HepG2 (cell line): Measurements from ENCODE around the gene INSR. TPM values are rescaled to one million over a fixed set of nuclear protein-coding genes. Genes with fewer than 3 reads are reported as not detected.
A peak's percentile ranks its signal among the peaks of the same experiment; 100 is the strongest.

Experiments used
- ARID2 ChIP-seq: sonication (generic); formaldehyde crosslinking; IDR thresholded peaks from 2 replicates; pipeline ENCODE4 v1.8.1; 2022; ENCODE audit warnings: mild to moderate bottlenecking, missing genetic modification reagents, borderline replicate concordance
- ARNT2 ChIP-seq: sonication (generic); formaldehyde crosslinking; IDR thresholded peaks from 2 replicates; pipeline ENCODE4 v1.8.0; 2022; ENCODE audit warnings: mild to moderate bottlenecking, low read depth, missing genetic modification reagents, moderate library complexity
- ATF3 ChIP-seq: sonication (generic); formaldehyde crosslinking; IDR thresholded peaks from 2 replicates; pipeline ENCODE4 v1.4.0; 2020; ENCODE audit warnings: missing genetic modification reagents
- ATF5 ChIP-seq: sonication (generic); formaldehyde crosslinking; IDR thresholded peaks from 2 replicates; pipeline ENCODE4 v1.4.0; 2020; ENCODE audit warnings: mild to moderate bottlenecking, low read depth, missing genetic modification reagents
- BORCS8-MEF2B ChIP-seq: sonication (generic); formaldehyde crosslinking; IDR thresholded peaks from 2 replicates; pipeline ENCODE4 v1.8.0; 2022; ENCODE audit warnings: mild to moderate bottlenecking, missing genetic modification reagents
- CCAR2 ChIP-seq: fragments of 200-400 bp; formaldehyde crosslinking; optimal IDR thresholded peaks from 2 replicates; pipeline ENCODE3; 2018; ENCODE audit warnings: low read depth, mild to moderate bottlenecking, low read length, moderate library complexity
- DNMT1 ChIP-seq: sonication (generic); formaldehyde crosslinking; IDR thresholded peaks from 2 replicates; pipeline ENCODE4 v1.5.1; 2020; ENCODE audit warnings: mild to moderate bottlenecking, missing genetic modification reagents
- KDM5A ChIP-seq: fragments of 200-600 bp; sonication (generic); IDR thresholded peaks from 2 replicates; pipeline ENCODE4 v1.7.0; 2018; ENCODE audit warnings: antibody characterized with exemption, mild to moderate bottlenecking, low read length, borderline replicate concordance
- MBD4 ChIP-seq: IDR thresholded peaks from 2 replicates; pipeline ENCODE4 v1.6.1; 2012; ENCODE audit warnings: low read length, inconsistent platforms, borderline replicate concordance
- NFIB ChIP-seq: sonication (generic); formaldehyde crosslinking; IDR thresholded peaks from 2 replicates; pipeline ENCODE4 v1.9.0; 2021; ENCODE audit warnings: missing genetic modification reagents, mild to moderate bottlenecking, borderline replicate concordance
- NPAS2 ChIP-seq: sonication (generic); formaldehyde crosslinking; IDR thresholded peaks from 2 replicates; pipeline ENCODE4 v1.8.0; 2022; ENCODE audit warnings: mild to moderate bottlenecking, missing genetic modification reagents, borderline replicate concordance
- POLR2AphosphoS2 ChIP-seq: IDR thresholded peaks from 2 replicates; pipeline ENCODE4 v1.6.1; 2011; ENCODE audit warnings: low read depth, low read length, improper control_type of control experiment
- RARG ChIP-seq: sonication (generic); formaldehyde crosslinking; IDR thresholded peaks from 2 replicates; pipeline ENCODE4 v1.4.0; 2020; ENCODE audit warnings: low read depth, mild to moderate bottlenecking, missing genetic modification reagents
- SCMH1 ChIP-seq: sonication (generic); formaldehyde crosslinking; IDR thresholded peaks from 2 replicates; pipeline ENCODE4 v1.9.0; 2021; ENCODE audit warnings: missing genetic modification reagents, mild to moderate bottlenecking, borderline replicate concordance
- SETDB1 ChIP-seq: sonication (generic); formaldehyde crosslinking; IDR thresholded peaks from 2 replicates; pipeline ENCODE4 v1.5.1; 2020; ENCODE audit warnings: missing genetic modification reagents, mild to moderate bottlenecking, borderline replicate concordance
- THYN1 ChIP-seq: sonication (generic); formaldehyde crosslinking; IDR thresholded peaks from 2 replicates; pipeline ENCODE4 v1.8.1; 2023; ENCODE audit warnings: low read depth, mild to moderate bottlenecking, moderate library complexity, missing genetic modification reagents, borderline replicate concordance
- ZBTB43 ChIP-seq: sonication (generic); formaldehyde crosslinking; conservative IDR thresholded peaks from 2 replicates; pipeline ENCODE4 v1.4.0; 2020; ENCODE audit warnings: missing genetic modification reagents
- ZNF224 ChIP-seq: sonication (generic); formaldehyde crosslinking; IDR thresholded peaks from 2 replicates; pipeline ENCODE4 v1.5.0; 2020; ENCODE audit warnings: mild to moderate bottlenecking, missing genetic modification reagents
- ZNF263 ChIP-seq: sonication (generic); formaldehyde crosslinking; IDR thresholded peaks from 2 replicates; pipeline ENCODE4 v1.4.0; 2020; ENCODE audit warnings: missing genetic modification reagents
- ZNF33A ChIP-seq: sonication (generic); formaldehyde crosslinking; IDR thresholded peaks from 2 replicates; pipeline ENCODE4 v1.5.1; 2020; ENCODE audit warnings: missing genetic modification reagents, mild to moderate bottlenecking, moderate library complexity, borderline replicate concordance
- ZNF569 ChIP-seq: sonication (generic); formaldehyde crosslinking; IDR thresholded peaks from 2 replicates; pipeline ENCODE4 v1.5.0; 2020; ENCODE audit warnings: mild to moderate bottlenecking, missing genetic modification reagents, moderate library complexity, borderline replicate concordance
- ZNF576 ChIP-seq: sonication (generic); formaldehyde crosslinking; IDR thresholded peaks from 2 replicates; pipeline ENCODE4 v1.4.0; 2020; ENCODE audit warnings: mild to moderate bottlenecking, missing genetic modification reagents
- ZNF597 ChIP-seq: sonication (generic); formaldehyde crosslinking; IDR thresholded peaks from 2 replicates; pipeline ENCODE4 v1.5.0; 2020; ENCODE audit warnings: missing genetic modification reagents
- ZXDC ChIP-seq: sonication (generic); formaldehyde crosslinking; IDR thresholded peaks from 2 replicates; pipeline ENCODE4 v1.5.0; 2020; ENCODE audit warnings: mild to moderate bottlenecking, missing genetic modification reagents
- polyA plus RNA-seq, 8 experiments: library from polyadenylated mRNA; depleted of rRNA in 3 of 8; stranded (reverse) in 7 of 8; unstranded in 1 of 8; fragments of >200 nt; fragmentation: Illumina TruSeq in 4 of 8; extraction: Trizol in 4 of 8; gene quantifications; 2 replicates each; pipeline versions ENCODE4 v1.2.1 to v1.2.3, GENCODE V29; 2011 to 2016; ENCODE audit warnings: low read depth in 4 of 8, missing spikeins in 1 of 8, mixed read lengths in 1 of 8; ENCODE audit not compliant: insufficient read depth in 1 of 8
- total RNA-seq, 5 experiments: library from RNA; depleted of rRNA; stranded (reverse); fragments of >200 nt; fragmentation: Illumina TruSeq; extraction: Trizol; gene quantifications; 2 replicates each; pipeline ENCODE4 v1.2.3, GENCODE V29; 2016; ENCODE audit warnings: low read depth in 1 of 5

The INSR gene
- total and polyA plus RNA-seq, 2 of the 13 experiments (the other 11 are each of a cell fraction or from before 2014, with no cell fraction given): 24.2 to 29.8 TPM

GRCh38 chr19:7197119-7197759 is 97.0 kb downstream of the INSR start (continued):
- TF ChIP-seq ZNF576 (CRISPR knock-in tag) (no peak), RARG (CRISPR knock-in tag) (no peak), SETDB1 (no peak), ARNT2 (CRISPR knock-in tag) (no peak), ZNF33A (CRISPR knock-in tag) (no peak), ATF3 (no peak), SCMH1 (no peak), ARID2 (no peak), ZXDC (CRISPR knock-in tag) (no peak), ZBTB43 (peak; percentile 98), BORCS8-MEF2B (CRISPR knock-in tag) (no peak), POLR2AphosphoS2 (no peak), NFIB (CRISPR knock-in tag) (no peak), MBD4 (no peak), CCAR2 (no peak), ZNF224 (no peak), ZNF597 (CRISPR knock-in tag) (no peak), NPAS2 (no peak), ZNF263 (CRISPR knock-in tag) (0 out of 2 replicates have a peak, but pooled peaks have one; percentile 13), DNMT1 (CRISPR knock-in tag) (no peak), ATF5 (no peak), THYN1 (no peak), KDM5A (no peak), ZNF569 (no peak)
